Esophagus squamous epithelium (tissue), 5 donors: Measurements from ENCODE around the gene SFRP5. TPM values are rescaled to one million over a fixed set of nuclear protein-coding genes. Genes with fewer than 3 reads are reported as not detected.

Source experiments
- DNase-seq: peaks from one replicate; lab custom pipeline; 2025; lab: John Stamatoyannopoulos, UW
- H3K27ac ChIP-seq, 4 donors: fragments of 200-600 bp; sonication (generic); one replicate each; pipeline ENCODE4 v1.5.1; 2016 to 2019; ENCODE audit warnings: mild to moderate bottlenecking in 1 of 4
- H3K27me3 ChIP-seq, 4 donors: fragments of 200-600 bp; sonication (generic); 1 replicate in 3 of 4; 2 replicates in 1 of 4; pipeline versions ENCODE4 v1.5.1 to v1.6.0; 2017 to 2021; ENCODE audit warnings: antibody characterized with exemption in 1 of 4
- H3K36me3 ChIP-seq, 3 donors: fragments of 200-600 bp; sonication (generic); one replicate each; pipeline ENCODE4 v1.5.1; 2016 to 2019
- H3K4me1 ChIP-seq, 3 donors: fragments of 200-600 bp; sonication (generic); one replicate each; pipeline ENCODE4 v1.5.1; 2017 to 2019
- H3K4me3 ChIP-seq, 4 donors: fragments of 200-600 bp; sonication (generic); 1 replicate in 3 of 4; 2 replicates in 1 of 4; pipeline ENCODE4 v1.5.1; 2016 to 2019; ENCODE audit warnings: mild to moderate bottlenecking in 2 of 4, moderate library complexity in 1 of 4
- H3K9me3 ChIP-seq, 3 donors: fragments of 200-600 bp; sonication (generic); one replicate each; pipeline ENCODE4 v1.5.1; 2016 to 2019
- POLR2A ChIP-seq, 4 donors: fragments of 450-650 bp; IDR thresholded peaks; one replicate each; pipeline ENCODE4 v1.6.1; 2017; ENCODE audit warnings: antibody characterized with exemption in 4 of 4, mild to moderate bottlenecking in 4 of 4, moderate library complexity in 3 of 4
- WGBS, 2 donors: methylation state at CpG; one replicate each; pipeline ENCODE4 v1.1.5; 2018; 5-methylcytosine and 5-hydroxymethylcytosine counted together
- intact Hi-C: fragments of 100-400 bp; cut with DNase I; formaldehyde crosslinking; loops from one replicate; pipeline ENCODE4 v1.15.0; 2022
- total RNA-seq, 4 donors: library from RNA; depleted of rRNA; stranded (reverse); fragments of >200 nt; gene quantifications; one replicate each; pipeline ENCODE4 v1.1.0, GENCODE V29; 2016
- TF ChIP-seq, protein P1 (sequence below), 6 experiments: fragments of 450-650 bp in 4 of 6; fragments of 200-600 bp in 2 of 6; sonication (generic) in 2 of 6; IDR thresholded peaks; one replicate each; pipeline ENCODE4 v1.5.1; 2016 to 2019; ENCODE audit warnings: antibody characterized with exemption in 6 of 6, mild to moderate bottlenecking in 4 of 6, moderate library complexity in 4 of 6
- donor health status: DM: yes; HTN: yes; CAD: no.

The SFRP5 gene
- total RNA-seq, 4 donors from 2014 or later, result 0.44 to 2.7 (median 0.70) TPM; not detected in 1

DNA sequence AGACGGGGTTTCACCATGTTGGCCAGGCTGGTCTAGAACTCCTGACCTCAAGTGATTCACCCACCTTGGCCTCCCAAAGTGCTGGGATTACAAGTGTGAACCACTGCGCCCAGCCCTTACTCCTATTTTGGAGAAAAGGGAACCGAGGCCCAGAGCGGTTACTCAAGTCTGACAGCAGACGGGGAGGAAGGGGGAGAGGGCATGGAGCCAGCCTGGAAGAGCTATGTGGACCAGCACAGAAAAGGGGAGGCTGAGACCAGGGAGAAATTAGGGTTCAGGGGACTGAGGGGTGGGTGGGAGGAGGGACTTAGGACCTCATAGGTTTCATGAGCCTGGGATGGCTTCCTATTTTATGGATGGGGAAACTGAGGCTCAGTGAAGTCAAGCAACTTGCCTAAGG lies 1.5 kb downstream of the SFRP5 start:
- Histone ChIP-seq H3K27ac (no peak overlapping the region), H3K4me3 (no peak overlapping the region), H3K27me3 (peaks cover 0 to 75% (median 12%) of the 10 kb centered on the region in 4 donors), H3K4me1 (peaks cover 0 to 13% (median 4%) of the 10 kb centered on the region in 3 donors), H3K36me3 (no peaks in the 10 kb centered on the region), H3K9me3 (no peaks in the 10 kb centered on the region)
- intact Hi-C loops, result no loop called here
- DNase-seq, result no peak
- 52 to 67% methylated on average over 1 to 3 of the region's 5 CpGs for WGBS, 2 donors
- no peak for TF ChIP-seq POLR2A (IDR thresholded peaks at IDR 0.05)
- TF ChIP-seq, protein P1, sequence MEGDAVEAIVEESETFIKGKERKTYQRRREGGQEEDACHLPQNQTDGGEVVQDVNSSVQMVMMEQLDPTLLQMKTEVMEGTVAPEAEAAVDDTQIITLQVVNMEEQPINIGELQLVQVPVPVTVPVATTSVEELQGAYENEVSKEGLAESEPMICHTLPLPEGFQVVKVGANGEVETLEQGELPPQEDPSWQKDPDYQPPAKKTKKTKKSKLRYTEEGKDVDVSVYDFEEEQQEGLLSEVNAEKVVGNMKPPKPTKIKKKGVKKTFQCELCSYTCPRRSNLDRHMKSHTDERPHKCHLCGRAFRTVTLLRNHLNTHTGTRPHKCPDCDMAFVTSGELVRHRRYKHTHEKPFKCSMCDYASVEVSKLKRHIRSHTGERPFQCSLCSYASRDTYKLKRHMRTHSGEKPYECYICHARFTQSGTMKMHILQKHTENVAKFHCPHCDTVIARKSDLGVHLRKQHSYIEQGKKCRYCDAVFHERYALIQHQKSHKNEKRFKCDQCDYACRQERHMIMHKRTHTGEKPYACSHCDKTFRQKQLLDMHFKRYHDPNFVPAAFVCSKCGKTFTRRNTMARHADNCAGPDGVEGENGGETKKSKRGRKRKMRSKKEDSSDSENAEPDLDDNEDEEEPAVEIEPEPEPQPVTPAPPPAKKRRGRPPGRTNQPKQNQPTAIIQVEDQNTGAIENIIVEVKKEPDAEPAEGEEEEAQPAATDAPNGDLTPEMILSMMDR (IDR thresholded peaks at IDR 0.05), result no peak

GRCh38 chr10:97768322-97769315 lies 3.2 kb downstream of the SFRP5 start:
- Histone ChIP-seq H3K4me1 (peaks cover 0 to 13% (median 4%) of the 10 kb centered on the region in 3 donors), H3K36me3 (no peaks in the 10 kb centered on the region), H3K27me3 (peaks cover 0 to 59% (median 12%) of the 10 kb centered on the region in 4 donors), H3K27ac (no peak overlapping the region), H3K9me3 (no peaks in the 10 kb centered on the region), H3K4me3 (no peak overlapping the region)
- intact Hi-C loops, result no loop called here
- no peak for DNase-seq
- WGBS, 2 donors, result 77 to 90% methylated on average over 8 to 9 of the region's 9 CpGs
- TF ChIP-seq, protein P1 (IDR thresholded peaks at IDR 0.05), result no peak
- TF ChIP-seq POLR2A (IDR thresholded peaks at IDR 0.05), result no peak

- peaks cover 0 to 13% (median 4%) of the 10 kb centered on the region in 3 donors for H3K4me1 ChIP-seq
- DNase-seq, result no peak
These were observed 4.5 kb downstream of the SFRP5 start for GRCh38 chr10:97766996-97767924.

DNA sequence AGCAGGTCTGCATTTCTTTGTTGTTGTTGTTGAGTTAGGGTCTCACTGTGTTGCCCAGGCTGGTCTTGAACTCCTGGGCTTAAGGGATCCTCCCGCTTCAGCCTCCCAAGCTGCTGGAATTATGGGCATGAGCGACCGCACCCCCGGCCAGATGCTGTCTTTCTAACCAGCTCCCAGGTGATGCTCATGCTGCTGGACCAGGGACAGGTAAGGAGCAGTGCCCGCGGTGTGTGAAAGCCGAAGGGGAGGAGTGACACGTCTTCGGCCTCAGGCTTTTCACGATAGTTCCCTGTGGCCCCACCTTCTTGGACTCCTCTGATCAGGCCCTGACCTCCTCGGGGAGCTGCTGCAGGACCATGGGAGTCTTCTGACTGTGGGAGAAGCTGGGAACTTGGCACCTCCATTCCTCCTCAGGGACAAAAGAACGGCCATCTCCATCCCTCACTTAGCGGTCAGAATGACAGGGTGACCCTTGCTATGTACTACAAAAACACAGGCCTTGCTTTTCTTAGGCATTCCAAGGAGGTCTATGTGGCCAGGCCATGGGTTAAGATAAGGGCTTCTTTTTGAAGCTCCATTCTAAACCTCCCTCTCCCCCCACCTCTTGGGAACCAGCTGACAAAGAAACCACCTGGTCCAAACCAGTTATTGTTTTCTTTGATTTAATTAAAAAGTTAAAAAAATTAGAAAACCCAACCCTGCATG lies 5.5 kb downstream of the SFRP5 start:
- Histone ChIP-seq H3K4me1 (peaks cover 0 to 6% (median 2%) of the 10 kb centered on the region in 3 donors), H3K27ac (no peak overlapping the region), H3K36me3 (peaks cover 0 to 17% (median 0%) of the 10 kb centered on the region in 3 donors), H3K9me3 (no peaks in the 10 kb centered on the region), H3K27me3 (peaks cover 0 to 35% (median 10%) of the 10 kb centered on the region in 4 donors), H3K4me3 (no peak overlapping the region)
- TF ChIP-seq, protein P1 (IDR thresholded peaks at IDR 0.05), result no peak
- no peak for TF ChIP-seq POLR2A (IDR thresholded peaks at IDR 0.05)
- WGBS, 2 donors, result 90 to 93% methylated on average over 2 to 6 of the region's 13 CpGs
- no peak for DNase-seq
- intact Hi-C loops, result no loop called here

More at GRCh38 chr10:97766996-97767924, 4.5 kb downstream of the SFRP5 start:
- Histone ChIP-seq H3K27ac (no peak overlapping the region), H3K9me3 (no peaks in the 10 kb centered on the region), H3K4me3 (no peak overlapping the region), H3K36me3 (peaks cover 0 to 7% (median 0%) of the 10 kb centered on the region in 3 donors), H3K27me3 (peaks cover 0 to 45% (median 10%) of the 10 kb centered on the region in 4 donors)
- TF ChIP-seq POLR2A (IDR thresholded peaks at IDR 0.05), result no peak
- TF ChIP-seq, protein P1 (IDR thresholded peaks at IDR 0.05), result no peak
- intact Hi-C loops, result no loop called here
- 79 to 83% methylated on average over 12 of the region's 22 CpGs for WGBS, 2 donors
